ENCODE measurements around the gene NPDC1.

- TF ChIP-seq CTCF (conservative IDR thresholded peaks at IDR 0.05) (no peak), EZH2 (IDR thresholded peaks at IDR 0.05; ENCODE audit: low read depth) (no peak)
Observed at GRCh38 chr9:137045294-137046087, 486 bp downstream of the NPDC1 start.
